ENCODE data around the gene HMGB1.

DNA sequence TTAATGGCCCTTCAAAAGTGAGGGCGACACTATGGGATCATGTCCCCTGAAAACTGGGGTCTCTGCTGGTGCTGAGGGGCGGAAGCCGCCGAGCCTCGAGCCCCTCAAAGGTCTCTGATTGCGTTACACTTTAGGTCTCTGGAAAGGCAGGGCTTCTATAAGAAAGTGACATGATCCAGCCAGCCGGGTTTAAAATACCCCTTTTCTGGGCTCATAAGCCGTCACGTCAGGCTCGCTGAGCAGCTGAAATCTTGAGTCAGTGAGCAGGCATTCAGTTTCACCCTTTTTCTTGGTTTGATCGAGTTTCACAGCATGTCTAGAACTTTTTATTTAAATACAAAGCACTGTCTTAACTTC lies 600 bp upstream of the HMGB1 start:
- TF ChIP-seq, protein P1, sequence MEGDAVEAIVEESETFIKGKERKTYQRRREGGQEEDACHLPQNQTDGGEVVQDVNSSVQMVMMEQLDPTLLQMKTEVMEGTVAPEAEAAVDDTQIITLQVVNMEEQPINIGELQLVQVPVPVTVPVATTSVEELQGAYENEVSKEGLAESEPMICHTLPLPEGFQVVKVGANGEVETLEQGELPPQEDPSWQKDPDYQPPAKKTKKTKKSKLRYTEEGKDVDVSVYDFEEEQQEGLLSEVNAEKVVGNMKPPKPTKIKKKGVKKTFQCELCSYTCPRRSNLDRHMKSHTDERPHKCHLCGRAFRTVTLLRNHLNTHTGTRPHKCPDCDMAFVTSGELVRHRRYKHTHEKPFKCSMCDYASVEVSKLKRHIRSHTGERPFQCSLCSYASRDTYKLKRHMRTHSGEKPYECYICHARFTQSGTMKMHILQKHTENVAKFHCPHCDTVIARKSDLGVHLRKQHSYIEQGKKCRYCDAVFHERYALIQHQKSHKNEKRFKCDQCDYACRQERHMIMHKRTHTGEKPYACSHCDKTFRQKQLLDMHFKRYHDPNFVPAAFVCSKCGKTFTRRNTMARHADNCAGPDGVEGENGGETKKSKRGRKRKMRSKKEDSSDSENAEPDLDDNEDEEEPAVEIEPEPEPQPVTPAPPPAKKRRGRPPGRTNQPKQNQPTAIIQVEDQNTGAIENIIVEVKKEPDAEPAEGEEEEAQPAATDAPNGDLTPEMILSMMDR (conservative IDR thresholded peaks at IDR 0.05; ENCODE audit: low read depth in 2 of 2): no peak
- no peak for TF ChIP-seq EZH2 (IDR thresholded peaks at IDR 0.05; ENCODE audit: low read depth, unreplicated experiment)
